Activated T-helper 2 cell treated with anti-CD3 and anti-CD28 coated beads, Interferon-gamma antibody, Interleukin-2, Interleukin-4, amounts not matched to agents 10 μg/mL and 5 μg/mL and 100 μg/mL, durations not matched to agents 14 hours and 24 hours and 36 hours (primary cell): ENCODE data around the gene KEAP1. TPM values are rescaled to one million over a fixed set of nuclear protein-coding genes. Genes with fewer than 3 reads are reported as not detected.

ENCODE experiments used
- DNase-seq: peaks from one replicate; pipeline ENCODE4 v3.0.0; 2021; ENCODE audit warnings: low spot score
- H3K27ac Mint-ChIP-seq: one replicate; pipeline ENCODE4 v1.8.0; 2021; ENCODE audit warnings: mixed read lengths
- H3K27me3 Mint-ChIP-seq: one replicate; pipeline ENCODE4 v1.8.0; 2021; ENCODE audit warnings: low read depth, mixed read lengths
- H3K36me3 Mint-ChIP-seq: one replicate; pipeline ENCODE4 v1.8.0; 2021; ENCODE audit warnings: low read depth, mixed read lengths
- H3K4me1 Mint-ChIP-seq: one replicate; pipeline ENCODE4 v1.8.0; 2021; ENCODE audit warnings: low read depth, mixed read lengths
- H3K4me3 Mint-ChIP-seq: one replicate; pipeline ENCODE4 v1.8.0; 2021; ENCODE audit warnings: low read depth, mild to moderate bottlenecking, moderate library complexity, mixed read lengths
- H3K9me3 Mint-ChIP-seq: one replicate; pipeline ENCODE4 v1.8.0; 2021; ENCODE audit warnings: mixed read lengths
- intact Hi-C: fragments of 100-400 bp; cut with micrococcal nuclease; formaldehyde crosslinking; loops from one replicate; pipeline ENCODE4 v1.15.1; 2023
- total RNA-seq: library from RNA; stranded (reverse); gene quantifications from 2 replicates; pipeline ENCODE4 v1.2.3, GENCODE V29; 2022

Gene KEAP1
- total RNA-seq, 1 donor from 2014 or later = 76.1 TPM

DNA sequence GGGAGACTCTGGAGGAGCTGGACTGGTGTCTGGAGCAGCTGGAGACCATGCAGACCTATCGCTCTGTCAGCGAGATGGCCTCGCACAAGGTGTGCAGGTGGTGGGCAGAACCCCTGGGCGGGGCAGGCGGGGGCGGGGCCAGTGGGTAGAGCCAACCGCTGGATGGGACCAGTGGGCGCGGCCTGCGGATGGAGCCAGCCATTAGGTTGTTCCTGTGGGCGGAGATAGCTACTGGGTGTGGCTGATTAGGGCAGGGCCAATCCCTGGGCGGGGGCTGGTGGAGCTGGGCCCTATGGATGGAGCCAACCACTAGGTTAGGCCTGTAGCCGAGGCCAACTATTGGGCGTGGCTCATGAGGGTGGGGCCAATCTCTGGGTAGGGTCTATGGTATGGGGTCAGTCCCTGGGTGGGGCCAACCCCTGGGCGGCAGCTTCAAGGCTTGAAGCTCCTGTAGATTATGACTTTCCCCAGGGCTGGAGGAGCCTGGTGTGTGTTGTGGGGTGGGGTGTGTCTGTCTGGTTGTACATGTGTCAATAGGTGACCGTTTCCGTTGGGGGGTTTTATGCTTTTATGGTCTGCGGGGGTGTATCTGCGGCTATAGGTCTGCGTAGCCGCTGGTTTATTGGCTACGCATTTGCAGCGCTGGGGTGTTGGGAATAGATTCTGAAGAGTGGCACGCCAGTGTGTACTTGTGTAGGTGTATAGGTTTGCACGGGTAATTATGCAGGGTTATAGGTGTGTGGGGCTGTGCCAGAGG is 52.1 kb downstream of the KEAP1 start:
- H3K4me3 Mint-ChIP-seq = no peak overlapping the region
- peaks cover 66% of the 10 kb centered on the region for H3K36me3 Mint-ChIP-seq
- intact Hi-C loops = no loop called here
- peaks cover 20% of the 10 kb centered on the region for H3K4me1 Mint-ChIP-seq
- DNase-seq = no peak
- no peaks in the 10 kb centered on the region for H3K27me3 Mint-ChIP-seq
- no peak overlapping the region for H3K27ac Mint-ChIP-seq
- H3K9me3 Mint-ChIP-seq = no peaks in the 10 kb centered on the region

DNA sequence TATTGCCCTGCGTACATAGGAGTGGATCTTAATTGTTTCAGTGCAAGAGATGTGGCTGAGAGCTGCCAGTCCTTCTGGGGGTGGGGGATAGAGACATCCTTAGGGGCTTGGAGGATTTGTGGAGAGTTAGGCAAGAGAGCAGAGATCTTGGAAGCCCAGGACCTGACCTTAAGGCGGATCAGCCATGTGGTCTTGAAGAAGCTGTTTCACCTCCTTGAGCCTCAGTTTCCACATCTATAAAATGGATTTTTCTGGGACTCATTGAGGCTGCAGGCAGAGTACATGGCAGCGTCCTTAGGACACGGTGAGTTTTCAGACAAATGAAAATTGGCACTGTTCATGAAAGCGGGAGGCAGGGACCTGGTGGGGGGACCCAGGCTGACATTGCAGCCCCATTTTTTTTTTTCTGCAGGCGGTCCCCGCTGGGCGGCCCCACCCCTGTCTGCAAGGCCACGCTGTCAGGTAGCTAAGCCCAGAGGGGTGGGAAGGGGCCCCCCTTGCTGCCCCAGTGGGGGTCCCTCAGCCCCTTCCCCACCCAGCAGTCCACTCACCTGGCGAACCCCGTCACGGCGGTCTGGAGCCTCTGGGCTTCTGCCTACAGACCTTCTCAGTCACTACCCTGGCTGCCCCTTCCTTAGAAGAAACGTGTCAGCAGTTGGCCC is 52.8 kb downstream of the KEAP1 start:
- H3K36me3 Mint-ChIP-seq = peaks cover 61% of the 10 kb centered on the region
- intact Hi-C loops = no loop called here
- H3K4me3 Mint-ChIP-seq = no peak overlapping the region
- H3K4me1 Mint-ChIP-seq = peaks cover 20% of the 10 kb centered on the region
- H3K9me3 Mint-ChIP-seq = no peaks in the 10 kb centered on the region
- no peak for DNase-seq
- no peaks in the 10 kb centered on the region for H3K27me3 Mint-ChIP-seq
- no peak overlapping the region for H3K27ac Mint-ChIP-seq

DNA sequence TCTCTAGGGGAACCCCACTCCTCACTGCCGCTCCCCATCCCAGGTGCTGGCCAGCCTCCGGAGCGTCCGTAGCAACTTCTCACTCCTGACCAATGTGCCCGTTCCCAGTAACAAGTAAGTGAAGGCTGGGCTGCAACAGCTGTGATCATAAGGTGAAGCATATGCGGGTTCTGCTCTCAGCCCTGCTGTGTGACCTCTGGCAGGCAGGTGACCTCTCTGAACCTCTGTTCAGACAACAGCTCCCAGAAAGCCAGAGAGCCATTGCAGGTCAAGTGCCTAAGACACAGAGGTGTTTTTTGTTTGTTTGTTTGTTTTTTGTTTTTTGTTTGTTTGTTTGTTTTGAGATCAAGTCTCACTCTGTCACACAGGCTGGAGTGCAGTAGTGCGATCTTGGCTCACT is 54.1 kb downstream of the KEAP1 start:
- H3K27ac Mint-ChIP-seq = no peak overlapping the region
- no peaks in the 10 kb centered on the region for H3K9me3 Mint-ChIP-seq
- no peaks in the 10 kb centered on the region for H3K27me3 Mint-ChIP-seq
- peaks cover 20% of the 10 kb centered on the region for H3K4me1 Mint-ChIP-seq
- no peak overlapping the region for H3K4me3 Mint-ChIP-seq
- no peak for DNase-seq
- peaks cover 55% of the 10 kb centered on the region for H3K36me3 Mint-ChIP-seq
- intact Hi-C loops = no loop called here

DNA sequence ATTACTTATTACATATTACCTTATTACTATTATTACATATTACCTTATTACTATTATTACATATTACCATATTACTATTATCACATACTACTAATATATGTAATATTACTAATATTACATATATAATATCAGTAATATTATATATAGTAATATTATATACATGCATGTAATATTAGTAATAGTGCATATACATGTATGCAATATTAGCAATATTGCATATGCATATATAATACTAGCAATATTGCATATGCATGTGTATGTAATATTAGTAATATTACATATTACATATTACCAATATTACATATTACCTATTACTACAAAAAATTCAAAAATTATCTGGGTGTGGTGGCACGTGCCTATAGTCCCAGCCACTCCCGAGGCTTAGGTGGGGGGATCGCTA is 60.5 kb downstream of the KEAP1 start:
- Mint-ChIP-seq H3K27me3 (no peaks in the 10 kb centered on the region), H3K27ac (no peak overlapping the region), H3K4me3 (no peak overlapping the region), H3K4me1 (peaks cover 6% of the 10 kb centered on the region), H3K36me3 (peaks cover 21% of the 10 kb centered on the region), H3K9me3 (no peaks in the 10 kb centered on the region)
- intact Hi-C loops = no loop called here
- DNase-seq = no peak

DNA sequence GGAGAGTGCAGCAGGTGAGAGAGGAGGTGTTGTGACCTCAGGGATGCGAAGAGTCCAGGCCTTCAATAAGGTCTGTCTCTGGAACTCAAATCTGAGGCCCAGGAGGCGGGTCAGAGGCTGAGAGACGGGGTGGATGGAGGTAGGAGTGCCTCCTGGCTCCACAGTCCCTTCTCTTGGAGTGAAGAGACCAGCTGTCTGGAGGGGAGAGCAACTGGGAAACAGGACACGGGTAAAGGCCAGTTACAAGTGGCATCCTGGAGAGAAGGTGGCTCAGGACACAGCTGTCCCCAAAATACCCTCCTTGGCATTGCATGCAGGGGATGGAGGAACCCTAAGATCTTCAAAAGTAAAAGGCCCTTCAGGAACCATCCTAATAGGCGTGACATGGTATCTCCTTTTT is 63.6 kb downstream of the KEAP1 start:
- intact Hi-C loops = no loop called here
- DNase-seq = no peak
- Mint-ChIP-seq H3K9me3 (no peaks in the 10 kb centered on the region), H3K4me1 (peaks cover 15% of the 10 kb centered on the region), H3K27me3 (no peaks in the 10 kb centered on the region), H3K27ac (no peak overlapping the region), H3K36me3 (peaks cover 15% of the 10 kb centered on the region), H3K4me3 (no peak overlapping the region)

Other genes starting within 250 kb of the KEAP1 start
- gene ICAM1, start 232.2 kb downstream of the KEAP1 start, total RNA-seq = 75.3 and 75.7 TPM in 2 replicates
- gene ICAM4, start 216.4 kb downstream of the KEAP1 start, total RNA-seq = 1.4 and 1.6 TPM in 2 replicates
- gene ICAM5, start 213.4 kb downstream of the KEAP1 start, total RNA-seq = 2.6 and 3.5 TPM in 2 replicates
- 3.2 and 3.5 TPM in 2 replicates for gene ZGLP1, start 193.5 kb downstream of the KEAP1 start, total RNA-seq
- 16.8 and 18.0 TPM in 2 replicates for gene FDX2, start 187.3 kb downstream of the KEAP1 start, total RNA-seq
- gene RAVER1, start 169.8 kb downstream of the KEAP1 start, total RNA-seq = 90.3 and 91.1 TPM in 2 replicates
- 115 and 116 TPM in 2 replicates for gene ICAM3, start 163.7 kb downstream of the KEAP1 start, total RNA-seq
- gene TYK2, start 122.8 kb downstream of the KEAP1 start, total RNA-seq = 250 TPM in 2 replicates
- 285 and 300 TPM in 2 replicates for gene CDC37, start 99.8 kb downstream of the KEAP1 start, total RNA-seq
- 105 TPM in 2 replicates for gene PDE4A, start 82.8 kb downstream of the KEAP1 start, total RNA-seq
- gene S1PR5, start 14.1 kb upstream of the KEAP1 start, total RNA-seq = 0.23 TPM in 1 of 2 replicates, not detected in the other
- gene ATG4D, start 40.5 kb upstream of the KEAP1 start, total RNA-seq = 34.1 and 37.2 TPM in 2 replicates
- gene KRI1, start 62.7 kb upstream of the KEAP1 start, total RNA-seq = 66.7 and 69.5 TPM in 2 replicates
- gene CDKN2D, start 65.6 kb upstream of the KEAP1 start, total RNA-seq = 45.9 and 46.9 TPM in 2 replicates
- not detected in 2 replicates for gene AP1M2, start 84.0 kb upstream of the KEAP1 start, total RNA-seq
- gene SLC44A2, start 122.2 kb upstream of the KEAP1 start, total RNA-seq = 83.0 and 87.4 TPM in 2 replicates
- 509 and 523 TPM in 2 replicates for gene ILF3, start 151.0 kb upstream of the KEAP1 start, total RNA-seq
- gene QTRT1, start 198.1 kb upstream of the KEAP1 start, total RNA-seq = 67.2 and 75.0 TPM in 2 replicates
- 185 and 198 TPM in 2 replicates for gene DNM2, start 214.7 kb upstream of the KEAP1 start, total RNA-seq